ENCODE data around the gene ZMYM4. TPM values are rescaled to one million over a fixed set of nuclear protein-coding genes. Genes with fewer than 3 reads are reported as not detected.

The ZMYM4 gene
- total RNA-seq, 1 donor from 2014 or later = 95.8 TPM

DNA sequence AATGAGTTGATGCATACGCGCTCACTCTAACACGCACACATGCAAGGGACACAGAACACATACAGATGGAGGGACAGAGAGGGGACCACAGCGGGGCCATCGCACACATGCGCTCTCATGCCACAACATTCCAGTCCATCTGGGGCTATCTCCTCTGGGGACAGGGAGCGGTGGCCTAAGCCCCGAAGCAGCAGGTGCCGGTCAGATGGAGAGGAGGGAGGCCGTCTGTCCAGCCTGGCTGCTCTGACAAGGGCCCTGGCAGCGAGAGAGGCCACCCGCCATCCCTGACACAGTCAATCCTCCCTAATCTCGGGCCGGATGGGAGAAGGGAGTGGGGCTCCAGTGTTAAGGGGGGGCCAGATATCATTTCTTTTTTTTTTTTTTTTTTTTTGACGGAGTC lies 165.2 kb downstream of the ZMYM4 start:
- Mint-ChIP-seq H3K36me3 (ENCODE audit: insufficient read depth) (peaks cover 24% of the 10 kb centered on the region), H3K4me3 (ENCODE audit: low read depth) (no peak overlapping the region)

DNA sequence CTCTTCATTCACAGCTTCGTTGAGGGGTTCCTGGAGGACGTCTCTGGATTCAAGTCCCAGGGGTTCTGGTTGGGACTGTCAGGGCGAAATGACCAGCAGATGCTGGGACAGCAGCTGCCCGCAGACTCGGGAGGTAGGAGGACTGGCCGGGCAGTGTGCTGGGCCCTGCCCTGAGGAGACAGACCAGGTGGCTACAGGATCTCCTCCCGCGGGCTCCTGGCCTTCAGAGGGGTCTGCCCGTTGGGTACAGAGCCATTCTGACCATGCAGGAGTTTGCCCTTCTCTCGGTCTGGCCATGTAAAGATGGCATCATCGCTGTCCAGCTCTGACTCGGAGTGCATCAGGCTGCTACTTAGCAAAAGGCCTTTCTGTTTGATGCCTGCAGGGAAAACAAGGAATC lies 166.2 kb downstream of the ZMYM4 start:
- no peaks in the 10 kb centered on the region for H3K27me3 Mint-ChIP-seq
- TF ChIP-seq, protein P1, sequence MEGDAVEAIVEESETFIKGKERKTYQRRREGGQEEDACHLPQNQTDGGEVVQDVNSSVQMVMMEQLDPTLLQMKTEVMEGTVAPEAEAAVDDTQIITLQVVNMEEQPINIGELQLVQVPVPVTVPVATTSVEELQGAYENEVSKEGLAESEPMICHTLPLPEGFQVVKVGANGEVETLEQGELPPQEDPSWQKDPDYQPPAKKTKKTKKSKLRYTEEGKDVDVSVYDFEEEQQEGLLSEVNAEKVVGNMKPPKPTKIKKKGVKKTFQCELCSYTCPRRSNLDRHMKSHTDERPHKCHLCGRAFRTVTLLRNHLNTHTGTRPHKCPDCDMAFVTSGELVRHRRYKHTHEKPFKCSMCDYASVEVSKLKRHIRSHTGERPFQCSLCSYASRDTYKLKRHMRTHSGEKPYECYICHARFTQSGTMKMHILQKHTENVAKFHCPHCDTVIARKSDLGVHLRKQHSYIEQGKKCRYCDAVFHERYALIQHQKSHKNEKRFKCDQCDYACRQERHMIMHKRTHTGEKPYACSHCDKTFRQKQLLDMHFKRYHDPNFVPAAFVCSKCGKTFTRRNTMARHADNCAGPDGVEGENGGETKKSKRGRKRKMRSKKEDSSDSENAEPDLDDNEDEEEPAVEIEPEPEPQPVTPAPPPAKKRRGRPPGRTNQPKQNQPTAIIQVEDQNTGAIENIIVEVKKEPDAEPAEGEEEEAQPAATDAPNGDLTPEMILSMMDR (IDR thresholded peaks at IDR 0.05; ENCODE audit: unreplicated experiment) = no peak
- H3K36me3 Mint-ChIP-seq (ENCODE audit: insufficient read depth) = peaks cover 25% of the 10 kb centered on the region
- H3K27ac Mint-ChIP-seq = no peak overlapping the region
- no peak for DNase-seq (ENCODE audit: low spot score, unreplicated experiment)
- no peaks in the 10 kb centered on the region for H3K4me1 Mint-ChIP-seq (ENCODE audit: low read depth)
- H3K4me3 Mint-ChIP-seq (ENCODE audit: low read depth) = no peak overlapping the region
- no peaks in the 10 kb centered on the region for H3K9me3 Mint-ChIP-seq (ENCODE audit: low read depth)

More for the DNA sequence above, 165.2 kb downstream of the ZMYM4 start:
- Mint-ChIP-seq H3K4me1 (ENCODE audit: low read depth) (no peaks in the 10 kb centered on the region), H3K9me3 (ENCODE audit: low read depth) (no peaks in the 10 kb centered on the region), H3K27me3 (no peaks in the 10 kb centered on the region), H3K27ac (peak overlapping the region; percentile 64)
- no peak for DNase-seq (ENCODE audit: low spot score, unreplicated experiment)
- TF ChIP-seq, protein P1 (IDR thresholded peaks at IDR 0.05; ENCODE audit: unreplicated experiment) = no peak

- TF ChIP-seq, protein P1 (IDR thresholded peaks at IDR 0.05; ENCODE audit: unreplicated experiment) = no peak
- Mint-ChIP-seq H3K36me3 (ENCODE audit: insufficient read depth) (peaks cover 17% of the 10 kb centered on the region), H3K4me1 (ENCODE audit: low read depth) (no peaks in the 10 kb centered on the region), H3K27ac (no peak overlapping the region), H3K9me3 (ENCODE audit: low read depth) (no peaks in the 10 kb centered on the region), H3K27me3 (no peaks in the 10 kb centered on the region), H3K4me3 (ENCODE audit: low read depth) (no peak overlapping the region)
- DNase-seq (ENCODE audit: low spot score, unreplicated experiment) = no peak
These were observed 167.6 kb downstream of the ZMYM4 start for GRCh38 chr1:35436078-35436477.

DNA sequence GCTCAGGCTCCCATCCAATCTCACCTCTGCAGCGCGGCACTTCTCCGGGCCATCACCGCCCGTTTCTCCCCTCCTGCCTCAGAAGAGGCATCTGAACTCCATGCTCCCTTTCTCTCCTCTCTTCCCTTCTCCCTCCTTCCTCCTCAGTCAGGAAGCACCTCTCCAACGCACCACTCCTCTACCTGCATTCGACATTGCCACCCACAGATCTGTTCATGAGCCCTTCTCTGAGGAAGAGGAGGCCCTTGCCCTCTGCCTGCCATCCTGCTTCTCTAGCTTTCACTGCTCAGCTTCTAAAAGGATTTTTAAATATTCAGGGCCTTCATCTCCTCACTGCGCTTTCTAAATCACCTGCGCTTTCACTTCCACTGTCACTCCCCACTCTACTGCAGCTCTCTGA lies 168.7 kb downstream of the ZMYM4 start:
- no peak for DNase-seq (ENCODE audit: low spot score, unreplicated experiment)
- Mint-ChIP-seq H3K4me1 (ENCODE audit: low read depth) (no peaks in the 10 kb centered on the region), H3K4me3 (ENCODE audit: low read depth) (no peak overlapping the region), H3K9me3 (ENCODE audit: low read depth) (no peaks in the 10 kb centered on the region), H3K36me3 (ENCODE audit: insufficient read depth) (peaks cover 17% of the 10 kb centered on the region), H3K27me3 (no peaks in the 10 kb centered on the region), H3K27ac (peak overlapping the region; percentile 39)
- TF ChIP-seq, protein P1 (IDR thresholded peaks at IDR 0.05; ENCODE audit: unreplicated experiment) = no peak

DNA sequence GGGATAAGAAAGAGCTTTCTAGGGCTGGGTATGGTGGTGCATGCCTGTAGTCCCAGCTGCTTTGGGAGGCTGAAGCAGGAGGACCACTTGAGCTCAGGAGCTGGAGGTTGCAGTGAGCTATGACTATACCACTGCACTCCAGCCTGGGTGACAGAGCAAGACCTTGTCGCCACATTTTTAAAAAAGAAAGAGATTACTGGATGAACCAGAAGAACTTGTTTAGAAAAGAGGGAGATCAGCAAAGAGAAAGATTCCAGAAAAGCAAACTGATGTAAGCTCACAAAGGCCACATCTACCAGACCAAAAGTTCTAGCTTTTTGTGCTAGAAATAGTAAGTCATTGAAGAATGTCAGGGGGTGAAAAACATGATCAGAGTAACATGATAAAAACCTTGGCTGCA lies 171.1 kb downstream of the ZMYM4 start:
- no peaks in the 10 kb centered on the region for H3K9me3 Mint-ChIP-seq (ENCODE audit: low read depth)
- no peak overlapping the region for H3K27ac Mint-ChIP-seq
- TF ChIP-seq, protein P1 (IDR thresholded peaks at IDR 0.05; ENCODE audit: unreplicated experiment) = no peak
- H3K4me3 Mint-ChIP-seq (ENCODE audit: low read depth) = no peak overlapping the region
- no peaks in the 10 kb centered on the region for H3K27me3 Mint-ChIP-seq
- H3K36me3 Mint-ChIP-seq (ENCODE audit: insufficient read depth) = peaks cover 17% of the 10 kb centered on the region
- peaks cover 3% of the 10 kb centered on the region for H3K4me1 Mint-ChIP-seq (ENCODE audit: low read depth)
- DNase-seq (ENCODE audit: low spot score, unreplicated experiment) = no peak
